Stimulated activated CD8-positive, alpha-beta memory T cell treated with anti-CD3 and anti-CD28 coated beads, Interleukin-4, amount 100 ng/mL, for 1 hour (primary cell): Measurements from ENCODE around the gene RILPL1.
A peak's percentile ranks its signal among the peaks of the same experiment; 100 is the strongest.
"Not testable (repeated sequence)": the region's sequence is repeated elsewhere in the genome, so short reads cannot be mapped to it uniquely, and the experiment has no call there.

Experiments
- DNase-seq, 2 donors: peaks; one replicate each; pipeline ENCODE4 v3.0.0-alpha.2; 2020; ENCODE audit warnings: low read depth in 2 of 2, low spot score in 1 of 2

The RILPL1 gene

GRCh38 chr12:123468786-123469185, 64.7 kb downstream of the RILPL1 start:
- DNase-seq = no peak

GRCh38 chr12:123465084-123465483, 68.4 kb downstream of the RILPL1 start:
- no peak for DNase-seq

GRCh38 chr12:123463174-123463573, 70.3 kb downstream of the RILPL1 start:
- not testable (repeated sequence) for DNase-seq

- peak; percentile 63 to 78 for DNase-seq
Observed at GRCh38 chr12:123457980-123458779, 75.3 kb downstream of the RILPL1 start, which contains the start of gene SNRNP35. SNRNP35 (plus strand) TSS chr12:123458139; CDS start chr12:123465541, 7,402 bp downstream.

GRCh38 chr12:123453165-123453564, 80.4 kb downstream of the RILPL1 start:
- no peak for DNase-seq

- DNase-seq = not testable (repeated sequence)
Observed at GRCh38 chr12:123452276-123452550, 81.3 kb downstream of the RILPL1 start.

GRCh38 chr12:123450636-123451035, 82.9 kb downstream of the RILPL1 start:
- no peak for DNase-seq

GRCh38 chr12:123449856-123450255, 83.7 kb downstream of the RILPL1 start:
- no peak for DNase-seq

GRCh38 chr12:123449249-123449733, 84.2 kb downstream of the RILPL1 start:
- no peak for DNase-seq

- no peak for DNase-seq
Observed at GRCh38 chr12:123446333-123446713, 87.2 kb downstream of the RILPL1 start.

- DNase-seq = no peak
Observed at GRCh38 chr12:123445388-123446332, 87.9 kb downstream of the RILPL1 start.

GRCh38 chr12:123444092-123445026, 89.2 kb downstream of the RILPL1 start:
- no peak for DNase-seq

- DNase-seq = no peak
Observed at GRCh38 chr12:123442774-123443173, 90.7 kb downstream of the RILPL1 start.

- DNase-seq = no peak
Observed at GRCh38 chr12:123441523-123442164, 91.9 kb downstream of the RILPL1 start.

GRCh38 chr12:123436017-123436964, 97.2 kb downstream of the RILPL1 start, which contains the start of gene RILPL2:
RILPL2 (minus strand) TSS chr12:123436684; CDS start chr12:123436420, 264 bp downstream.
- DNase-seq = peak; percentile 75 to 86

GRCh38 chr12:123435636-123436016, 97.9 kb downstream of the RILPL1 start:
- no peak for DNase-seq

- no peak for DNase-seq
Observed at GRCh38 chr12:123433615-123434014, 99.9 kb downstream of the RILPL1 start.

GRCh38 chr12:123431951-123432817, 101.3 kb downstream of the RILPL1 start:
- DNase-seq = not testable (repeated sequence)
